HG02852 (cell line): Measurements from ENCODE around the gene CD247.

Source experiments
- ATAC-seq: cut with Tn5 transposase; IDR thresholded peaks from one replicate; pipeline ENCODE4 v1.9.1; 2021; ENCODE audit warnings: mild to moderate bottlenecking, moderate library complexity; ENCODE audit not compliant: unreplicated experiment

Gene CD247

DNA sequence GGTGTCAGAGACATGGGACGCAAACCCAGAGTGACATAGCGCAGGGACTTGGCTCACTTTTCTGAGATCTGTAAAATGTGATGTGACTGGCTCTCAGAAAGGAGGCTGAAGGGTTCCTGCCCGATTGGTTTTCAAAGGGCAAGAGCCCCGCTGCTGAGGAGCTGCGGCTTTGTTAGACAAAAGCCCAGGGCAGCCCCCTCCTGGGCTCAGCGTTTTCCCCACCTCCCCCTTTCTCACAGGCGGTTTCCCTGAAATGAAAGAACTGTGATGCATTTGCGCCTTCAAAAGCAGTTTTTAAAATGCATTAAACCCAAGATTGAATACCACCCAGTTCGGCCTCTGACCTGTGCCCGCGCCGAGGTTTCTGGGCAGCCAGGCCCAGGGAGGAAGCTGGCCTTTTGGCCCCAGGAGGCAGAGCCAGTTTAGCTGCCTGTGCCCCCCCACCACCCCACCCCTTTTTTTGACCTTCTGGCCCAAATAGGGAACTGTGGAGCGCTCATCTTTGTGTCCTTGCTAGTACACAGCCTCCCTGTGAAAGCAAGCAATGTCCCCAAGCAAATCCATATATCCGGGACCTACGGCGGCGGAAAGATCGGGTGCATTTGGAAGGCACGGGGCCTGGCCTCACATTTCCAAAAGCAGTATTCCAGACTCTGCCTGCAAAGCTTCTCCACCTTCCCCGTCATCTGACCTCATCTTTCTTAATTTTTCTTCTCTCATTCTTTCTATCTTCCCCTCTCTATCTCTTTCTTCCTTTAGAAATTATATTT is 28.6 kb downstream of the CD247 start:
- no peak for ATAC-seq

GRCh38 chr1:167488786-167489185 is 29.5 kb downstream of the CD247 start:
- ATAC-seq: no peak

GRCh38 chr1:167487614-167488013 is 30.7 kb downstream of the CD247 start:
- ATAC-seq: no peak

GRCh38 chr1:167486090-167486824 is 32.1 kb downstream of the CD247 start:
- no peak for ATAC-seq

DNA sequence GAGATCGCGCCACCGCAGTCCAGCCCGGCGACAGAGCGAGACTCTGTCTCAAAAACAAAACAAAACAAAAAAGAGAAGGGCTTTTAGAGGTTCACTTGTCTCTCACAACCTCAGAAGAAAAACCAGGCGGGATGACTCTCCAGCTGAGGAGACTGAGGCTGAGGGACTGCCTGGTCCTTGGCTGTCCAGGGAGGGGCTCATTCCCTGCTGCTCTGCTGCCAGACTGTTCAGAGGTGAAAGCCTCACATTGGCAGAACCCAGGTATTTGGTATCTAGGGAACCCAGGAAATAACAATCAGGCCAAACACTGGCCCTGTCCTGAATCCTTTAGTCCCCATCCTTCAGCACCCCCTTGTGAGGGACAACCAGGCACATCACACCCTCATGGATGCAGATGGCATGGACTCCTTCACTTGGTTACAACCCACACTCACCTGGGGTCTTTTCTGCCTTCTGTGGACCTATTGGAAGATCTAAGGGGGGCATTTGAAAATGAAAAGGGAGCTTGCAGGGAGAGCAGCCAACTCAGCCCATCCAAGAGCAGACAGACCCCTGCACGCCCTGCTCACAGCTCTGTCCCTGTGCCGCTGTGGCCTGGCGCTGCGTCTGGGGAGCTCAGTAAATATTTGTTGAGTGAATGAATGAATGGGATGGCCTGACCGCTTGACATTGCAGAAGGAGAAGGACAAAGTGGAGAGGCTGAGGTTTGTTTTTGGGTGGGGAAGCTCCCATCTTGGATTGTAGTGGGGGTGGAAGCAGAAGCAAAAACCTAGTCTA is 33.4 kb downstream of the CD247 start:
- no peak for ATAC-seq

DNA sequence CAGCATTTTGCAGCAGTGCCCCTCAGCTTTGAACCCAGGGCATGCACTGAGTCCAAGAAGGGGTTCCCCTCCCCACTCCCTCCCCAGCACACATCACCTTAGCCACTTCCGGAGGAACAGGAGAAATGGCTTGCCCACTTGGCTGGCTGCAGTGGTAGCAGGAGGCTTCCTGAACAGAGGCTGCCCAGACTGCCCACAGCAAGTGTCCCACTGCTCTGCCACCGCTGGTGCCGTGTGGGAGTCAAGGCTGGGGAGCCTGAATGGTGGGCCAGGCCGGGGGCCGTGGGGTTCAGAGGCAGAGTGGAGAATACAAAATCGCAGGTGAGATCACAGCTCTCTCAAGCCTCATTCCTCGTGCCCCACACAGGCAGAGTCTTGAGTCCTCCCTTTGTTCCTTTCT is 34.5 kb downstream of the CD247 start:
- no peak for ATAC-seq

- ATAC-seq: no peak
Observed at GRCh38 chr1:167482184-167482583, 36.1 kb downstream of the CD247 start.

DNA sequence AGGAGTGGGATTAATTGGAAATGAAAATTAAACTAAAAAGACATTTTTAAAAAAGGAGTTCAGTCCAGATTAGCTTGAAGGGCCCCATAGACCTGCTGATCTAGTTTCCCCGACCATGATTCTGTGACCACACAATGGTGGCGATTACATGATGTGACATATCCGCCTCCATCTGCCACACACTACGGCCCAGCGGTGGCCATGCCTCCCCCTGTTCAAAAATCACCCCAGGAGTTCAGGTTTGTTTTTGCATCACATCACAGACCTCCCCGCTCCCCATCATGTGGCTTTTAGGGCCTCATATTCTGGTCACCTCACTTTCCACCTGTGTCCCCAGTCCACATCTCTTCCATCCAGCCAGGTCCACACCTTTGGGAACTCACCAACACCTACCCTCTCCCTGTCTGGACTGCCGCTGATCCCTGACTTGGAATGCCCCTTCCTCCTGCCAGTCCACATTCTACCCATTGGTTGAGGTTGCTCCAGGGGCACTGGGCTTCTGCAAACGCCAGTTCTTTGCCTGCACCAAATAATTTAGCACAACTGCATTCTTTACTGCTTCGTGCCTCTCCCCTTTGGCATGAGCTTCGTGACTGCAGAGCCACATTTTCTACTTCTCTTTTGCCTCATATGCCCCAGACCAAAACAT is 38.9 kb downstream of the CD247 start:
- no peak for ATAC-seq

- ATAC-seq: no peak
Observed at GRCh38 chr1:167477986-167478385, 40.3 kb downstream of the CD247 start.

DNA sequence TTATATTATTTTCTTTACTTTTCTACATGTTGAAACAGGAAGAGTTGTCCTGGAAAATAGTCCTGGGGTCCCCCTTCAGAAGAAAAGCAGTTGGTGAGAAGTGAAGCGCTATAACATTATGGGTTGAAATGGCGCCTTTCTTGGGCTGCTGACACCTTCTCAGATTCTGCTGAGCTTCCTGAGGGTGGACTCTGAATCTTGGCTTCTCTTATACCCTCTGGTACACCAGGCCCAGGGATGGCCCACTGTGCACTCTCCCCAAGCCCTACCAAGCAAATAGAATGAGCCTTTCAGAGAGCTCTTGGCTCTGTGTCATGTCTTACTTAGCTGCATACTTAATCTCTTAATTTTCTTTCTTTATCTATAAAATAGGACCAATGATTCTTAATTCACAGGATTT is 42.3 kb downstream of the CD247 start:
- no peak for ATAC-seq

GRCh38 chr1:167474191-167474641 is 44.1 kb downstream of the CD247 start:
- ATAC-seq: no peak

DNA sequence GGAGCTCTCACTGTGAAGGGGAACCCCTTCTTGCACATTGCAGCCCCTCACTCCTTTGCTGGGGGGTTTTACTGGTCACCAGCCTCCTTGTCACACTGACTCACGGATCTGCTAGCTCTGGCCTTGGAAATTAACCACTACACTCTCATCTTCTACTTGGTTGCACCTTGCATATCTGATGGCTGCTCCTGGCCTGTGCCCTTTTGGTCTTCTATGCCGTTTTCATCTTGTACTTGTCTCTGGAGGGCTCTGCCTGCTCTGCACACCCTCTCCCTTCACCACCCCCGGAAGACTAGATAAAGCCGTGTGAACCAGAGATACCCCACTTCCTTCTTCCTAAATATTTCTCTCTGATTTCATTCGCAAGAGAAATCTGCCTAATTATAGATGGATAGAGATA is 44.6 kb downstream of the CD247 start:
- no peak for ATAC-seq

DNA sequence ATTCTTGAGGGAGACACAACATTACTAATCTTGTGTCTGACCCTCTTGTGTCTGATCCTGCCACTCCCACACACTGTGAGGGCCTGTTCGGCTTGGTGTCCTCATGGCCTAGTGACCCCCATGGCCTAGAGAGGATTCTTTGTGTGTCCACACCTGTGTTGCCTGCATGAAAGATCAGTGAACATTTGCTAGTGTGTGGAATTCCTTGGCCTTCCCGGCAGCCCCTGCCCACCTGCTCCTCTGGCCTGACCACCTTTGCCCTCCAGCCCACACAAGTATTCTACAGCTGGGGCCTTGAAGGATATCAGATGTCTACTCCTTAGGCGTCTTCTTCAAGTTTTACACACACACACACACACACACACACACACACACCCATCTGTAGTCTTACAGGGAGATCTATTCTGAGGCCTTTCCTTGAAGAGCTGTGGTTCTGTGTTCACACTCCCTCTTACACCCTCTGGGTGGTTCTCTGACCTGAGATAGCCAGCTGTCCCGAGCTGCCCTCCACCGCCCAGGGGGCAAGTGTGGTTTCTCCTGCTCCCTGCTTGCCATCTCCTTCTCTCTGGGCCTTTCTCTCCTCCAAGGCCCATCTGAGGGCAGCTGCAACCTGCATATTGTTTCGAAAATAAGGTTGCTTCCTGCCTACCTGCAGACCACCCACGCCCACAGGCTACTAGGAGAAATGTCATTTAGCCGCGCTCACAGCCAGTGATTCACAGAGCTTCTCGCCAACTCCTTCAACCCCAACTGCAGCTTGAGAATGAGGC is 45.4 kb downstream of the CD247 start:
- ATAC-seq: no peak

DNA sequence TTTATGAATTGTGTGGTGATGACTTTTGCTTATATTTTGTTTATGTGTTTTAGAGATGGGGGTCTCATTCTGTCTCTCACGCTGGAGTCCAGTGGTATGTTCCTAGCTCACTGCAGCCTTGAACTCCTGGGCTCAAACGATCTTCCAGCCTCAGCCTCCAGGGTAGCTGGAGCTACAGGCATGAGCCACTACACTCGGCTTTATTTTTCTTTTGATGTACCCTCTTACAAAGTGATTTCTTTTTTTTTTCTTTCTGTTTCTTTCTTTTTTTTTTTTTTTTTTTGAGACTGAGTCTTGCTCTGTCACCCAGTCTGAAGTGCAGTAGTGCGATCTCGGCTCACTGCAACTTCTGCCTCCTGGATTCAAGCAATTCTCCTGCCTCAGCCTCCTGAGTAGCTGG is 46.8 kb downstream of the CD247 start:
- no peak for ATAC-seq

GRCh38 chr1:167469280-167469965 is 48.9 kb downstream of the CD247 start:
- no peak for ATAC-seq

- no peak for ATAC-seq
Observed at GRCh38 chr1:167467752-167468151, 50.6 kb downstream of the CD247 start.

GRCh38 chr1:167467126-167467710 is 51.1 kb downstream of the CD247 start:
- ATAC-seq: no peak

DNA sequence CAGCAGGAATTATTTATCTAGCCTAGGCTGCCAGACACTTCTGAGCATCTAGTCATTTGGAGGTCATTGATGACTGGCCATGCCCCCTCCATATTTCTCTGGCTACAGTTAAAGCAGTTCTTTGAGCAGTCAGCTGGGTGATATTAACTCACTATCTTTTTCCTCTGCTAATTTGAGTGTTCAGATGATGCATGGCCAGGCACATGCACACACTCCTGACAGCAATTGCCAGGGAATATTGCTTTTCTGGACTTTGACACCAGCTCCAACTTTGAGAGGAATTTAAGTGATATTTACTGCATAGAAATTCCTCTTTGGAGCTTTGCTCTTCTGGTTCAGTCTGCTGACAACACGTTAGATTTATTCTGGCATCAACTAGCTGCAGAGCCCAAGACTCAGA is 52.6 kb downstream of the CD247 start:
- no peak for ATAC-seq

GRCh38 chr1:167465018-167465417 is 53.3 kb downstream of the CD247 start:
- no peak for ATAC-seq
